ENCODE data around the gene MPP3.

MPP3 gene

GRCh38 chr17:43753493-43754129 is 79.3 kb downstream of the MPP3 start:
- DNase-seq (ENCODE audit: low spot score) = peak; percentile 64

More at GRCh38 chr17:43753493-43754129, 79.3 kb downstream of the MPP3 start:
- peak; percentile 56 for FAIRE-seq
